Right kidney (tissue), 1 donor: Measurements from ENCODE around the gene TMOD1.

Experiments used
- DNase-seq: peaks from one replicate; pipeline ENCODE4 v3.0.0-alpha.2; 2016

TMOD1 gene

GRCh38 chr9:97638666-97639065 lies 137.2 kb downstream of the TMOD1 start:
- no peak for DNase-seq

- no peak for DNase-seq
These were observed 138.9 kb downstream of the TMOD1 start for GRCh38 chr9:97640325-97640724.

- no peak for DNase-seq
These were observed 144.3 kb downstream of the TMOD1 start for GRCh38 chr9:97645720-97646119.

- DNase-seq, result no peak
These were observed 146.5 kb downstream of the TMOD1 start for GRCh38 chr9:97647996-97648395.
